Sigmoid colon (tissue), 7 donors: ENCODE results near the gene MIER1. TPM values are rescaled to one million over a fixed set of nuclear protein-coding genes. Genes with fewer than 3 reads are reported as not detected.
A peak's percentile ranks its signal among the peaks of the same experiment; 100 is the strongest.

Source experiments
- DNase-seq: peaks from one replicate; pipeline ENCODE4 v3.0.0-alpha.2; 2019
- H3K27ac ChIP-seq, 4 donors: fragments of 200-600 bp; sonication (generic); one replicate each; pipeline ENCODE4 v1.5.1; 2016 to 2019; ENCODE audit warnings: mild to moderate bottlenecking in 1 of 4
- H3K27me3 ChIP-seq, 3 donors: fragments of 200-600 bp; sonication (generic); one replicate each; pipeline ENCODE4 v1.5.1; 2019; ENCODE audit warnings: mild to moderate bottlenecking in 1 of 3
- H3K36me3 ChIP-seq, 4 donors: fragments of 200-600 bp; sonication (generic); one replicate each; pipeline ENCODE4 v1.5.1; 2016 to 2019
- H3K4me1 ChIP-seq, 4 donors: fragments of 200-600 bp; sonication (generic); one replicate each; pipeline ENCODE4 v1.5.1; 2017 to 2019
- H3K4me3 ChIP-seq, 4 donors: fragments of 200-600 bp; sonication (generic); one replicate each; pipeline ENCODE4 v1.5.1; 2017 to 2019; ENCODE audit warnings: mild to moderate bottlenecking in 2 of 4, moderate library complexity in 1 of 4
- H3K9me3 ChIP-seq, 4 donors: fragments of 200-600 bp in 3 of 4; sonication (generic) in 3 of 4; one replicate each; pipeline versions ENCODE4 v1.5.1 to v1.6.1; 2013 to 2019
- EP300 ChIP-seq, 4 donors: sonication (generic); formaldehyde crosslinking; IDR thresholded peaks; one replicate each; pipeline ENCODE4 v1.6.1; 2017; ENCODE audit warnings: antibody characterized with exemption in 4 of 4
- POLR2A ChIP-seq, 2 donors: fragments of 450-650 bp; IDR thresholded peaks; one replicate each; pipeline ENCODE4 v1.6.1; 2016; ENCODE audit warnings: antibody characterized with exemption in 2 of 2, mild to moderate bottlenecking in 2 of 2, moderate library complexity in 2 of 2
- POLR2AphosphoS5 ChIP-seq, 4 donors: sonication (generic); formaldehyde crosslinking; IDR thresholded peaks; one replicate each; pipeline ENCODE4 v1.6.1; 2017; ENCODE audit warnings: antibody characterized with exemption in 4 of 4
- WGBS, 2 donors: extraction: QIAGEN DNeasy Blood & Tissue Kit; methylation state at CpG; one replicate each; pipeline ENCODE4 v1.1.7; 2013; 5-methylcytosine and 5-hydroxymethylcytosine counted together
- intact Hi-C: fragments of 100-400 bp; cut with DNase I; formaldehyde crosslinking; loops from one replicate; pipeline ENCODE4 v1.15.1; 2023
- polyA plus RNA-seq, 3 donors: library from polyadenylated mRNA; stranded (reverse); fragments of 200-250 nt; gene quantifications; one replicate each; pipeline ENCODE4 v1.2.3, GENCODE V29; 2013
- total RNA-seq, 4 donors: library from RNA; depleted of rRNA; stranded (reverse); fragments of >200 nt; gene quantifications; one replicate each; pipeline ENCODE4 v1.1.0, GENCODE V29; 2016
- TF ChIP-seq, protein P1 (sequence below), 4 experiments: fragments of 450-650 bp in 3 of 4; fragments of 200-600 bp in 1 of 4; IDR thresholded peaks; one replicate each; pipeline ENCODE4 v1.5.1; 2016 to 2019; ENCODE audit warnings: antibody characterized with exemption in 4 of 4, mild to moderate bottlenecking in 3 of 4, moderate library complexity in 2 of 4
- donor health status: healthy with polysubstance abuse.
- donor health status: Bipolar disorder and iron deficiency.
- donor health status: healthy.

The MIER1 gene
- total and polyA plus RNA-seq, 7 donors: 21.1 to 65.6 (median 53.2) TPM

DNA sequence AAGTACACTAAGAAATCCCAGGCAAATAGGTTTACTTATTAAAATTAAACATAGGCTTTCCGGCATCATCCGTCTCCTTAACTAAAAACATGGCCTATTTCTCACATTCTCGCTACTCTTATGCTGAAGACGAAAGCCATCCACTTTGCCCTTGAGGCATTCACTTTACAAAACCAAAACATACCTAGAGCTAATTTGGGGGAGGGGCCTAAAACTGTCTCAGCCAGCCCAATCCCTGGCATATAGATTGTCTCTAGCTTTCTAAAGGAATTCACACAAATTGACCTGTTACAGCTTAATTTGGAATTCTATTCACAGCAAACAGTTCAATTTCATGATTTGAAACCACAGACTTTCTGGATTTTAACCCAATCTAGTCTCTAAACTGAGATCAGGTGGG, 94.3 kb downstream of the MIER1 start:
- intact Hi-C loops: no loop called here
- DNase-seq: no peak
- no peaks in the 10 kb centered on the region for H3K27me3 ChIP-seq
- peak overlapping the region; percentile 60 to 79 (median 70) for H3K27ac ChIP-seq
- H3K4me1 ChIP-seq: peaks cover 0 to 44% (median 32%) of the 10 kb centered on the region in 4 donors
- H3K9me3 ChIP-seq: no peaks in the 10 kb centered on the region
- H3K4me3 ChIP-seq: no peak overlapping the region
- WGBS, 2 donors: 91 to 92% methylated on average over 4 of the region's 4 CpGs
- TF ChIP-seq, protein P1, sequence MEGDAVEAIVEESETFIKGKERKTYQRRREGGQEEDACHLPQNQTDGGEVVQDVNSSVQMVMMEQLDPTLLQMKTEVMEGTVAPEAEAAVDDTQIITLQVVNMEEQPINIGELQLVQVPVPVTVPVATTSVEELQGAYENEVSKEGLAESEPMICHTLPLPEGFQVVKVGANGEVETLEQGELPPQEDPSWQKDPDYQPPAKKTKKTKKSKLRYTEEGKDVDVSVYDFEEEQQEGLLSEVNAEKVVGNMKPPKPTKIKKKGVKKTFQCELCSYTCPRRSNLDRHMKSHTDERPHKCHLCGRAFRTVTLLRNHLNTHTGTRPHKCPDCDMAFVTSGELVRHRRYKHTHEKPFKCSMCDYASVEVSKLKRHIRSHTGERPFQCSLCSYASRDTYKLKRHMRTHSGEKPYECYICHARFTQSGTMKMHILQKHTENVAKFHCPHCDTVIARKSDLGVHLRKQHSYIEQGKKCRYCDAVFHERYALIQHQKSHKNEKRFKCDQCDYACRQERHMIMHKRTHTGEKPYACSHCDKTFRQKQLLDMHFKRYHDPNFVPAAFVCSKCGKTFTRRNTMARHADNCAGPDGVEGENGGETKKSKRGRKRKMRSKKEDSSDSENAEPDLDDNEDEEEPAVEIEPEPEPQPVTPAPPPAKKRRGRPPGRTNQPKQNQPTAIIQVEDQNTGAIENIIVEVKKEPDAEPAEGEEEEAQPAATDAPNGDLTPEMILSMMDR (IDR thresholded peaks at IDR 0.05): no peak
- no peak for TF ChIP-seq EP300 (IDR thresholded peaks at IDR 0.05)
- TF ChIP-seq POLR2A (IDR thresholded peaks at IDR 0.05): no peak
- TF ChIP-seq POLR2AphosphoS5 (IDR thresholded peaks at IDR 0.05): no peak
- peaks cover 0 to 9% (median 0%) of the 10 kb centered on the region in 4 donors for H3K36me3 ChIP-seq

DNA sequence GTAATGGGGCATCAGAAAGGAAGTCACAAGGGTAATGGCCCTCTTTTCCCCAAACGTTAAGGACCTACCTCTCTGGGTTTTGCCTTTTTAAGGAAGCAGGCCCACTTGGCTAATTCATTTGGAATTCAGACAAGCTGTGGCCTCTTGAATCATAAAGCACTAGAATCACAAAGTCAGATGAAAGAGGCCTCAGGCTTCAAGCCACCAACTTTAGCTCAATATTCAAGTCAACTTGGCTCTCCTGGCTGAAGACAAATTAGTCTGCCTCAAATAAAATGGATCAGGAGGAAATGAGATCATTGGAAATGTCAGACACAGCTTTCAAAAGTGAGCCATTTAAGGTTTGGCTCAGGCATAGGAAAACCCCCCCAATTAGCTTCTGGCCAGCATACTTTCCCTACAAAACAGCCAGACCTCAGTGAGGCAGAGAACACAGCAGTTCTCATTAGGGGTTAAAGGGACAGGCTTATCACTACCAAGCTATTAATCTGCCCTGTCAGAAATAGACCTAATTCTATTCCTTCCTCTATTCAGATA, 94.9 kb downstream of the MIER1 start:
- WGBS, 2 donors: 43 to 49% methylated on average over 1 of the region's 1 CpG
- Histone ChIP-seq H3K27ac (peak overlapping the region; percentile 60 to 79 (median 70)), H3K4me1 (peaks cover 0 to 44% (median 32%) of the 10 kb centered on the region in 4 donors), H3K27me3 (no peaks in the 10 kb centered on the region), H3K9me3 (no peaks in the 10 kb centered on the region), H3K4me3 (no peak overlapping the region), H3K36me3 (peaks cover 0 to 9% (median 0%) of the 10 kb centered on the region in 4 donors)
- intact Hi-C loops: no loop called here
- TF ChIP-seq EP300 (IDR thresholded peaks at IDR 0.05): no peak
- TF ChIP-seq POLR2AphosphoS5 (IDR thresholded peaks at IDR 0.05): no peak
- TF ChIP-seq POLR2A (IDR thresholded peaks at IDR 0.05): no peak
- TF ChIP-seq, protein P1 (IDR thresholded peaks at IDR 0.05): no peak
- no peak for DNase-seq

DNA sequence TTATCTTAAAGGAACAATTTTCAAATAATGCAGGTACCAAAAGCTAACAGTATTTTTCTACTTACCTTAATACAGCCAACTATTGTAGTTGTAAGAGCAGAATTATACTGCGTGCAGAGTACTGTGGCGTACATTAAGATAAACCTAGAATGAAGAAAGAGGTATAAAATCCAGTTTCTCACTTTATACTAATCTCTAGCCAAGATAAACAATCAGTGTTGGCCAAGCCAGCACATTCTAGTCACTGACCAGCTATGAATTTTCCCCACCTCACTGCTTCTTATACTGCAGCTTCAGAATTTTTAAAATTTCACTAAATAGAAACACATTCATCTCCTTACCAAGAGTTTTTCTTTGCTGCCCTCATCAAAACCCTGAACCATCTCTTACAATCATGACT, 95.5 kb downstream of the MIER1 start:
- peak overlapping the region; percentile 60 to 79 (median 70) for H3K27ac ChIP-seq
- TF ChIP-seq EP300 (IDR thresholded peaks at IDR 0.05) (no peak), POLR2AphosphoS5 (IDR thresholded peaks at IDR 0.05) (no peak), POLR2A (IDR thresholded peaks at IDR 0.05) (no peak)
- TF ChIP-seq, protein P1 (IDR thresholded peaks at IDR 0.05): no peak
- H3K36me3 ChIP-seq: peaks cover 0 to 9% (median 0%) of the 10 kb centered on the region in 4 donors
- H3K9me3 ChIP-seq: no peaks in the 10 kb centered on the region
- DNase-seq: no peak
- 86 to 88% methylated on average over 2 of the region's 2 CpGs for WGBS, 2 donors
- no peak overlapping the region for H3K4me3 ChIP-seq
- intact Hi-C loops: no loop called here
- H3K27me3 ChIP-seq: no peaks in the 10 kb centered on the region
- H3K4me1 ChIP-seq: peaks cover 0 to 44% (median 32%) of the 10 kb centered on the region in 4 donors

DNA sequence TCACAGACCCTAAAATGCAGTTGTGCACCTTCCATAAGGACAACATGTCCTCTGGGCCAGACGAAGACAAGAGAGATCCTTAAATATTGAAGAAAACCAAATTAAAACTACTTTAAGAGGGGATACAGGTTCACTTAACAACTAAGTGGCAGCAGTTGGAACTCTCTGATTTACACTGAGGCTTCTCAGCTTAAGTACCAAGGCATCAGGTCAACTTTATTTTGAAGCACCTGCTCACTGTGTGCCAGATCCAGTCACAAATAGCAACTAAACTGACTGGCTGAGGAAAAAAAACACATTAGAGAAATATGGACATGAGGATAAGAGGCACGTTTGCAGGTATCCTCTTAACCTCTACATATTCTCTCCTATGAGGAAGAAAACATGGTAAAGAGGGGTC, 96.0 kb downstream of the MIER1 start:
- Histone ChIP-seq H3K9me3 (no peaks in the 10 kb centered on the region), H3K27me3 (no peaks in the 10 kb centered on the region), H3K4me1 (peaks cover 0 to 44% (median 32%) of the 10 kb centered on the region in 4 donors), H3K4me3 (no peak overlapping the region), H3K27ac (peak overlapping the region; percentile 60 to 79 (median 70)), H3K36me3 (peaks cover 0 to 9% (median 0%) of the 10 kb centered on the region in 4 donors)
- intact Hi-C loops: no loop called here
- TF ChIP-seq POLR2A (IDR thresholded peaks at IDR 0.05) (no peak), EP300 (IDR thresholded peaks at IDR 0.05) (no peak), POLR2AphosphoS5 (IDR thresholded peaks at IDR 0.05) (no peak)
- TF ChIP-seq, protein P1 (IDR thresholded peaks at IDR 0.05): no peak
- WGBS, 2 donors: 35 to 43% methylated on average over 2 of the region's 2 CpGs
- no peak for DNase-seq

DNA sequence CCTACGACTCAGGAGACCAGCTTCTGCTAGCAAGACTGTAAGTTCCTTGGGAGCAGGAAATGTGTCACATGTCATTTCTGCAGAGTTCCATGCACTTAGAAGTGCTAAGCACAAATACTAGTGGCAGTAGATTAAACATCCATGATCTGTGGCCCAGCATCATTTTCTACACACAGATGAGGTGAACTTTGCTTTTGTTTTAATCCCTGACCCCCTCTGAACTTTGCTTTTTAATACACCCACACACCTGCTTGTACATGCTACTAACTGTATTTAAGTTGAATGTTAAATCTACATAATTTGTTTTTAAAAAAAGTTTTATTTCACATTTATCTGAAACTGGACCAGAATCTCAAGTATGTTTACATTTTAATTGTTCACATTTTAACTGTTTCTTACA, 104.7 kb downstream of the MIER1 start:
- no peak for DNase-seq
- Histone ChIP-seq H3K4me3 (no peak overlapping the region), H3K27me3 (no peaks in the 10 kb centered on the region), H3K27ac (no peak overlapping the region), H3K4me1 (peaks cover 0 to 32% (median 27%) of the 10 kb centered on the region in 4 donors), H3K9me3 (no peaks in the 10 kb centered on the region), H3K36me3 (no peaks in the 10 kb centered on the region)
- no peak for TF ChIP-seq EP300 (IDR thresholded peaks at IDR 0.05)
- no peak for TF ChIP-seq POLR2AphosphoS5 (IDR thresholded peaks at IDR 0.05)
- TF ChIP-seq, protein P1 (IDR thresholded peaks at IDR 0.05): no peak
- TF ChIP-seq POLR2A (IDR thresholded peaks at IDR 0.05): no peak
- intact Hi-C loops: no loop called here
- 87 to 89% methylated on average over 1 of the region's 1 CpG for WGBS, 2 donors
